IMR-90 (cell line): ENCODE results near the gene FAM168B. TPM values are rescaled to one million over a fixed set of nuclear protein-coding genes. Genes with fewer than 3 reads are reported as not detected.

ENCODE experiments used
- ATAC-seq: fragments of 200-7000 bp; cut with Tn5 transposase; 2 replicates; pipeline ENCODE4 v1.9.1; 2020; ENCODE audit warnings: low read depth, mild to moderate bottlenecking, moderate library complexity
- BruUV-seq: library from RNA; stranded (reverse); fragments of 400-500 nt; replicated peaks from 2 replicates; lab custom pipeline; 2021; lab: Mats Ljungman, UMichigan
- CTCF ChIA-PET: fragments of 300-600 bp; formaldehyde crosslinking; extraction: SDS; loops from one replicate; lab custom pipeline; 2021; ENCODE audit warnings: antibody characterized with exemption; lab: Yijun Ruan, JAX
- POLR2A ChIA-PET: fragments of 300-600 bp; sonication (Branson Sonifier 250); formaldehyde crosslinking; loops from one replicate; lab custom pipeline; 2022; ENCODE audit warnings: antibody characterized with exemption; ENCODE audit not compliant: unreplicated experiment; lab: Charles Lee
- DNase-seq: peaks from one replicate; pipeline ENCODE4 v3.0.0; 2013
- H2AFZ ChIP-seq: replicated peaks from 2 replicates; pipeline ENCODE3; 2013; ENCODE audit warnings: low read length, mild to moderate bottlenecking; ENCODE audit not compliant: poor library complexity
- H2AK5ac ChIP-seq: 2 replicates; pipeline ENCODE4 v1.6.1; 2013; ENCODE audit warnings: low read depth, low read length, inconsistent platforms
- H2AK9ac ChIP-seq: replicated peaks from 2 replicates; pipeline ENCODE3; 2013; ENCODE audit warnings: mild to moderate bottlenecking, low read depth, low read length, moderate library complexity; ENCODE audit not compliant: poor library complexity
- H2BK120ac ChIP-seq: 2 replicates; pipeline ENCODE4 v1.6.1; 2013; ENCODE audit warnings: low read depth, low read length, inconsistent platforms
- H2BK15ac ChIP-seq: 3 replicates; pipeline ENCODE4 v1.6.1; 2013; ENCODE audit warnings: low read depth, low read length, inconsistent platforms
- H2BK20ac ChIP-seq: 2 replicates; pipeline ENCODE4 v1.6.1; 2013; ENCODE audit warnings: low read depth, mild to moderate bottlenecking, inconsistent platforms, low read length, moderate library complexity
- H2BK5ac ChIP-seq: 2 replicates; pipeline ENCODE4 v1.6.1; 2013; ENCODE audit warnings: mild to moderate bottlenecking, low read depth, low read length, inconsistent platforms; ENCODE audit not compliant: poor library complexity, severe bottlenecking
- H3K14ac ChIP-seq: replicated peaks from 2 replicates; pipeline ENCODE4 v1.6.1; 2013; ENCODE audit warnings: low read depth, low read length, inconsistent platforms
- H3K18ac ChIP-seq: 2 replicates; pipeline ENCODE4 v1.6.1; 2013; ENCODE audit warnings: low read depth, low read length, control low read depth
- H3K23ac ChIP-seq: 2 replicates; pipeline ENCODE4 v1.6.1; 2013; ENCODE audit warnings: low read depth, low read length, inconsistent platforms
- H3K27ac ChIP-seq: 2 replicates; pipeline ENCODE4 v1.5.1; 2013; ENCODE audit warnings: mild to moderate bottlenecking, control low read depth, low read length; ENCODE audit not compliant: insufficient read depth
- H3K27me3 ChIP-seq: 2 replicates; pipeline ENCODE4 v1.6.1; 2013; ENCODE audit warnings: low read length; ENCODE audit not compliant: control insufficient read depth, insufficient read depth
- H3K36me3 ChIP-seq: 2 replicates; pipeline ENCODE4 v1.6.1; 2013; ENCODE audit warnings: low read length, mixed read lengths; ENCODE audit not compliant: control insufficient read depth, insufficient read depth
- H3K4ac ChIP-seq: 2 replicates; pipeline ENCODE4 v1.6.1; 2013; ENCODE audit warnings: low read depth, low read length, inconsistent platforms
- H3K4me1 ChIP-seq: 2 replicates; pipeline ENCODE4 v1.6.1; 2013; ENCODE audit warnings: low read length, mixed read lengths; ENCODE audit not compliant: control insufficient read depth, insufficient read depth
- H3K4me2 ChIP-seq: 2 replicates; pipeline ENCODE4 v1.6.1; 2013; ENCODE audit warnings: low read depth, mild to moderate bottlenecking, control low read depth, low read length, moderate library complexity
- H3K4me3 ChIP-seq: 2 replicates; pipeline ENCODE4 v1.5.1; 2013; ENCODE audit warnings: low read depth, mild to moderate bottlenecking, control low read depth, low read length, moderate library complexity; ENCODE audit not compliant: insufficient read depth
- H3K56ac ChIP-seq: 2 replicates; pipeline ENCODE4 v1.6.1; 2013; ENCODE audit warnings: low read length, inconsistent platforms; ENCODE audit not compliant: insufficient read depth; ENCODE audit errors: extremely low read depth
- H3K79me1 ChIP-seq, 2 experiments: 2 replicates each; pipeline ENCODE4 v1.6.1; 2013; ENCODE audit warnings: low read length in 2 of 2, inconsistent platforms in 1 of 2, low read depth in 1 of 2
- H3K9ac ChIP-seq: 2 replicates; pipeline ENCODE4 v1.6.1; 2013; ENCODE audit warnings: low read depth, low read length, control low read depth
- H3K9me1 ChIP-seq: 2 replicates; pipeline ENCODE4 v1.6.1; 2013; ENCODE audit warnings: low read length, inconsistent platforms; ENCODE audit not compliant: insufficient read depth
- H3K9me3 ChIP-seq: 2 replicates; pipeline ENCODE4 v1.6.1; 2013; ENCODE audit warnings: low read length; ENCODE audit not compliant: control insufficient read depth, insufficient read depth
- H4K20me1 ChIP-seq: 2 replicates; pipeline ENCODE4 v1.6.1; 2013; ENCODE audit warnings: low read length, inconsistent platforms; ENCODE audit not compliant: insufficient read depth
- H4K5ac ChIP-seq: 2 replicates; pipeline ENCODE4 v1.6.1; 2013; ENCODE audit warnings: mild to moderate bottlenecking, low read depth, low read length, control low read depth
- H4K8ac ChIP-seq, 2 experiments: 2 replicates each; pipeline ENCODE4 v1.6.1; 2013; ENCODE audit warnings: low read depth in 2 of 2, low read length in 2 of 2, control low read depth in 1 of 2, inconsistent platforms in 1 of 2
- H4K91ac ChIP-seq: 2 replicates; pipeline ENCODE4 v1.6.1; 2013; ENCODE audit warnings: low read depth, low read length, inconsistent platforms; ENCODE audit not compliant: insufficient read depth
- BHLHE40 ChIP-seq: fragments of 150-350 bp; IDR thresholded peaks from 2 replicates; pipeline ENCODE4 v1.6.1; 2016; ENCODE audit warnings: mild to moderate bottlenecking, low read depth, low read length
- CHD1 ChIP-seq: IDR thresholded peaks from 2 replicates; pipeline ENCODE4 v1.6.1; 2012; ENCODE audit warnings: low read depth, low read length, improper control_type of control experiment
- CTCF ChIP-seq: conservative IDR thresholded peaks from 2 replicates; pipeline ENCODE4 v1.5.1; 2012; ENCODE audit warnings: mild to moderate bottlenecking, low read depth, low read length, improper control_type of control experiment
- ELK1 ChIP-seq: fragments of 150-350 bp; IDR thresholded peaks from 2 replicates; pipeline ENCODE4 v1.6.1; 2016; ENCODE audit warnings: low read depth, mild to moderate bottlenecking, low read length, moderate library complexity, borderline replicate concordance
- FOS ChIP-seq: fragments of 150-350 bp; IDR thresholded peaks from 2 replicates; pipeline ENCODE4 v1.6.1; 2016; ENCODE audit warnings: low read depth, low read length
- MAFK ChIP-seq: IDR thresholded peaks from 2 replicates; pipeline ENCODE4 v1.6.1; 2012; ENCODE audit warnings: low read depth, low read length, improper control_type of control experiment
- MXI1 ChIP-seq: IDR thresholded peaks from 2 replicates; pipeline ENCODE4 v1.6.1; 2012; ENCODE audit warnings: low read depth, mild to moderate bottlenecking, low read length, moderate library complexity, borderline replicate concordance
- POLR2A ChIP-seq: IDR thresholded peaks from 2 replicates; pipeline ENCODE4 v1.6.1; 2012; ENCODE audit warnings: mild to moderate bottlenecking, low read depth, low read length
- RAD21 ChIP-seq: IDR thresholded peaks from 2 replicates; pipeline ENCODE4 v1.6.1; 2012; ENCODE audit warnings: low read length, improper control_type of control experiment
- RCOR1 ChIP-seq: IDR thresholded peaks from 2 replicates; pipeline ENCODE4 v1.6.1; 2012; ENCODE audit warnings: mild to moderate bottlenecking, low read length, improper control_type of control experiment; ENCODE audit not compliant: insufficient replicate concordance
- RFX5 ChIP-seq: IDR thresholded peaks from 2 replicates; pipeline ENCODE4 v1.8.0; 2012; ENCODE audit warnings: low read depth, mild to moderate bottlenecking, low read length, moderate library complexity
- USF2 ChIP-seq: fragments of 150-350 bp; IDR thresholded peaks from 2 replicates; pipeline ENCODE4 v1.6.1; 2017; ENCODE audit warnings: mild to moderate bottlenecking, antibody characterized with exemption, low read length, low read depth
- WGBS, 2 experiments: methylation state at CpG; one replicate each; pipeline versions ENCODE4 v1.1.5 to v1.1.7; 2013; ENCODE audit warnings: missing lambda C conversion rate in 2 of 2; ENCODE audit not compliant: insufficient read length in 1 of 2; ENCODE audit errors: extremely low coverage in 2 of 2; 5-methylcytosine and 5-hydroxymethylcytosine counted together
- dilution Hi-C: fragments of 300-500 bp; cut with HindIII; formaldehyde crosslinking; loops from one replicate; pipeline ENCODE4 v1.14.3; 2018; ENCODE audit warnings: low sequenced_read_pairs; ENCODE audit not compliant: unreplicated experiment
- in situ Hi-C: fragments of 300-500 bp; cut with MboI; formaldehyde crosslinking; loops from 3 replicates; pipeline ENCODE4 v1.14.3; 2019; ENCODE audit warnings: low sequenced_read_pairs, inconsistent platforms, mixed read lengths
- intact Hi-C: fragments of 100-400 bp; cut with micrococcal nuclease; formaldehyde crosslinking; loops from 2 replicates; pipeline ENCODE4 v1.10.0; 2022
- polyA plus RNA-seq, 3 experiments: library from polyadenylated mRNA; depleted of rRNA; stranded (reverse); fragments of >200 nt; gene quantifications; 2 replicates each; pipeline ENCODE4 v1.2.3, GENCODE V29; 2012; ENCODE audit warnings: low replicate concordance in 1 of 3
- total RNA-seq: library from RNA; depleted of rRNA; stranded (reverse); fragments of >200 nt; gene quantifications from 2 replicates; pipeline ENCODE4 v1.2.3, GENCODE V29; 2012

Gene FAM168B
- total and polyA plus RNA-seq, 2 of the 4 experiments (the other 2 are of a cell fraction), result 76.4 to 106 TPM

GRCh38 chr2:131039101-131039440 is 54.2 kb downstream of the FAM168B start:
- H4K8ac ChIP-seq, result no peak overlapping the region
- H3K36me3 ChIP-seq, result no peaks in the 10 kb centered on the region; the same call in none of the 2 replicates
- no peak for DNase-seq
- in situ Hi-C loops (no loop called here), intact Hi-C loops (no loop called here), dilution Hi-C loops (no loop called here)
- H2BK15ac ChIP-seq, result no peak overlapping the region
- POLR2A ChIA-PET, result no interaction called here
- H2AK9ac ChIP-seq, result no peak overlapping the region
- H3K4ac ChIP-seq, result no peak overlapping the region
- H3K79me1 ChIP-seq, result no peaks in the 10 kb centered on the region
- no peak for ATAC-seq
- 100% methylated on average over 3 of the region's 9 CpGs; no CpG with 5 or more reads in 1 of the 2 experiments for WGBS, 2 experiments
- H2AFZ ChIP-seq, result no peak overlapping the region
- H4K5ac ChIP-seq, result no peak overlapping the region
- no peak overlapping the region for H3K4me2 ChIP-seq
- TF ChIP-seq RFX5 (no peak), CTCF (no peak), MXI1 (no peak), CHD1 (no peak), RCOR1 (no peak), RAD21 (no peak), MAFK (no peak), BHLHE40 (no peak), ELK1 (no peak), POLR2A (no peak), FOS (no peak), USF2 (no peak)
- no peak overlapping the region for H3K27ac ChIP-seq
- no peak overlapping the region for H3K23ac ChIP-seq
- no peak overlapping the region for H2AK5ac ChIP-seq
- no peak overlapping the region for H3K9ac ChIP-seq
- H3K14ac ChIP-seq, result no peak overlapping the region
- BruUV-seq, result no TSS peak
- H3K9me3 ChIP-seq, result no peaks in the 10 kb centered on the region
- no peak overlapping the region for H3K4me3 ChIP-seq
- no peaks in the 10 kb centered on the region; the same call in 1 of the 2 replicates for H4K20me1 ChIP-seq
- no peaks in the 10 kb centered on the region for H3K9me1 ChIP-seq
- peaks cover 24% of the 10 kb centered on the region; the same call in 1 of the 2 replicates for H3K27me3 ChIP-seq
- CTCF ChIA-PET, result no interaction called here
- no peak overlapping the region for H4K91ac ChIP-seq
- H2BK20ac ChIP-seq, result no peak overlapping the region
- H3K4me1 ChIP-seq, result no peaks in the 10 kb centered on the region
- no peak overlapping the region for H2BK120ac ChIP-seq
- H2BK5ac ChIP-seq, result no peak overlapping the region
- no peak overlapping the region for H3K18ac ChIP-seq
- H3K56ac ChIP-seq, result no peak overlapping the region
